Mammary epithelial cell (primary cell): ENCODE data around the gene CORIN.

Experiments
- EZH2 ChIP-seq: IDR thresholded peaks from 2 replicates; pipeline ENCODE4 v1.6.1; 2012; ENCODE audit warnings: low read length, inconsistent platforms, borderline replicate concordance
- TF ChIP-seq, protein P1 (sequence below), 2 donors: IDR thresholded peaks in 1 of 2; conservative IDR thresholded peaks in 1 of 2; 2 replicates each; pipeline ENCODE4 v1.5.1; 2011 to 2012; ENCODE audit warnings: inconsistent platforms in 2 of 2, low read length in 2 of 2, mild to moderate bottlenecking in 2 of 2, control low read depth in 1 of 2, low read depth in 1 of 2; ENCODE audit not compliant: insufficient read depth in 1 of 2; ENCODE audit errors: extremely low read depth in 1 of 2

DNA sequence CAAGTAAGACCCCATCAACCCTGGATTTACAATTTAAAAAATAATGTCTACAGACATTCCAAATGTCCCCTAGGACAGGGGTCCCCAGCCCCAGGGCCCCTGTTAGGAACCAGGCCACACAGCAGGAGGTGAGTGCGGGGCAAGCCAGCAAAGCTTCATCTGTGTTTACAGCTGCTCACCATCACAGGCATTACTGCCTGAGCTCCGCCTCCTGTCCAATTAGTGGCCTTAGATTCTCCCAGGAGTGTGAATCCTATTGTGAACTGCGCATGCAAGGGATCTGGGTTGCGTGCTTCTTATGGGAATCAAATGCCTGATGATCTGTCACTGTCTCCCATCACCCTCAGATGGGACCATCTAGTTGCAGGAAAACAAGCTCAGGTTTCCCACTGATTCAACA is 206.7 kb downstream of the CORIN start:
- TF ChIP-seq, protein P1, sequence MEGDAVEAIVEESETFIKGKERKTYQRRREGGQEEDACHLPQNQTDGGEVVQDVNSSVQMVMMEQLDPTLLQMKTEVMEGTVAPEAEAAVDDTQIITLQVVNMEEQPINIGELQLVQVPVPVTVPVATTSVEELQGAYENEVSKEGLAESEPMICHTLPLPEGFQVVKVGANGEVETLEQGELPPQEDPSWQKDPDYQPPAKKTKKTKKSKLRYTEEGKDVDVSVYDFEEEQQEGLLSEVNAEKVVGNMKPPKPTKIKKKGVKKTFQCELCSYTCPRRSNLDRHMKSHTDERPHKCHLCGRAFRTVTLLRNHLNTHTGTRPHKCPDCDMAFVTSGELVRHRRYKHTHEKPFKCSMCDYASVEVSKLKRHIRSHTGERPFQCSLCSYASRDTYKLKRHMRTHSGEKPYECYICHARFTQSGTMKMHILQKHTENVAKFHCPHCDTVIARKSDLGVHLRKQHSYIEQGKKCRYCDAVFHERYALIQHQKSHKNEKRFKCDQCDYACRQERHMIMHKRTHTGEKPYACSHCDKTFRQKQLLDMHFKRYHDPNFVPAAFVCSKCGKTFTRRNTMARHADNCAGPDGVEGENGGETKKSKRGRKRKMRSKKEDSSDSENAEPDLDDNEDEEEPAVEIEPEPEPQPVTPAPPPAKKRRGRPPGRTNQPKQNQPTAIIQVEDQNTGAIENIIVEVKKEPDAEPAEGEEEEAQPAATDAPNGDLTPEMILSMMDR (conservative IDR thresholded peaks at IDR 0.05 in 1 of 2, IDR thresholded peaks at IDR 0.05 in 1 of 2; ENCODE audit: extremely low read depth in 1 of 2, insufficient read depth in 1 of 2, low read depth in 1 of 2, low read length in 2 of 2), result no peak
- no peak for TF ChIP-seq EZH2
